GM21515 (cell line): ENCODE results near the gene WDFY2.
A peak's percentile ranks its signal among the peaks of the same experiment; 100 is the strongest.
"Not testable (repeated sequence)": the region's sequence is repeated elsewhere in the genome, so short reads cannot be mapped to it uniquely, and the experiment has no call there.

Experiments
- ATAC-seq: cut with Tn5 transposase; IDR thresholded peaks from one replicate; pipeline ENCODE4 v1.9.1; 2021; ENCODE audit not compliant: unreplicated experiment

The WDFY2 gene

DNA sequence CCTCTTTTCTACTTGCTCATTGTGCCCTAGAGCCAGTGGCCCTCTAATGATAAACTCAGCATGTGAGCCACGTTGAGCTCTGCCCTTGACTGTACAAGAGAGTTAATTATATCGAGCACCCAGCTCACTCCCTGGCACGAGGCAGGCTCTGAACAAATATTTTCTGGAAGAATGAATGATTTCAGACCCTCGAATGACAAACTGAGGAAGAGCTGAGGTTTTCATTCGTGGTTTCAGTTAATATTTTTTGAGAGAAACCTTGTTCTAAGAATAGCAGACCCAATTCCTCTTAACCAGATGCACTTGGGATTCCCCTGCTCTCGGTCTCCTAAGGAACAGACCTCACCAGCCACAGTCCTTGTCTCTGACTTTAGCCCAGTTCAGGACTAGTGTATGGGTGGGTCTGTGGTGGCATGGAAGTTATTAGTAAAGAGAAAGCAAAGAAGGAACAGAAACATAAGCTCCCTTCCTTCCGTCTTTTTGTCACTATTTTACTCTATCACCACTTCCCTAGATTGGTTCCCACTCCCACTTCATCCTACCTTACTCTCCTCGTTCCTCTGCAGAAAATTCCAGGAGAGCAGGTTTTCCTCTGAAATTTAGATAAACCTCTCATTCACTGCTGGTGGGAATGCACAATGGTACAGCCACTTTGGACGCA, 22.1 kb upstream of the WDFY2 start:
- ATAC-seq = peak; percentile 80

DNA sequence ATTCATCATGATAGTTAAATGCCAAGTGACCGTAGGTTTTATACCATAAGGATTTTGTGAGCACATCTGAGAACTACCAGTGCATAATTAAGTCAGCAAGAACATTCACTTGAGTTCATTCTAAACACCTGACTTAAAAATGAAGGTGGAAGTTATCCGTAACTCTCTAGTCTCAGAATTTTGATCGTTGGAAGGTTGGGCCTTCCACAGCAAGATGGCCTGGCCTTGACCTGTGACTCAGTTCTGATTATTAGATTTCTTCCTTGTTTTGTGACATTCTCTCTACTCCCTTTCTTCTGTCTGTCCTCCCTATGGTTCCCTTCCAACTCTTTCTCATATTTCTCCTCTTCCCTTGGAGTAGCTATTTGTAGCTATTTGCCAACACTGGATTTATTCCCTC, 20.0 kb upstream of the WDFY2 start:
- no peak for ATAC-seq

DNA sequence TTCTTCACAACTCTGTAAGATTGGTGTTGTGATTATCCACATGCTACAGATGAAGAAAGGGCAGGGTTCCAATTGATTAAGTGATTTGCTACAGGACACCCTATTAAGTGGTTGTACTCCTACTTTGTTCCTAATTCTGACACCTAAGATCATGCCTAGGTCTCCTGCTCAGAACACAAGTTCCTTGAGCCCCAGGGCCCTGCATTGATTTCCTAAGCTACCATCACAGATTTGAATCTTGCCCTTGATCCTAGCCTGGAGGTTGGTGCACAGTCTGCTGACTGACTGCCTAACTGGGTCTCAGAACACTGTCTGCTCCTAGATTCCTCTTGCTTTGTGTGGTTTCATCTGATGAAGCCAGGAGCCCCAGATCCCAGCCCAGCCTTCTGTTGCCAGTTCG, 19.6 kb upstream of the WDFY2 start:
- no peak for ATAC-seq

DNA sequence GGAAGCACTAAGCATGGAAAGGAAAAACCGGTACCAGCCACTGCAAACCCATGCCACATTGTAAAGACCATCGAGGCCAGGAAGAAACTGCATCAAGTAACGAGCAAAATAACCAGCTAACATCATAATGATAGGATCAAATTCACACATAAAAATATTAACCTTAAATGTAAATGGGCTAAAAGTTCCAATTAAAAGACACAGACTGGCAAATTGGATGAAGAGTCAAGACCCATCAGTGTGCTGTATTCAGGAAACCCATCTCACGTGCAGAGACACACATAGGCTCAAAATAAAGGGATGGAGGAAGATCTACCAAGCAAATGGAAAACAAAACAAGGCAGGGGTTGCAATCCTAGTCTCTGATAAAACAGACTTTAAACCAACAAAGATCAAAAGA, 15.3 kb upstream of the WDFY2 start:
- not testable (repeated sequence) for ATAC-seq

DNA sequence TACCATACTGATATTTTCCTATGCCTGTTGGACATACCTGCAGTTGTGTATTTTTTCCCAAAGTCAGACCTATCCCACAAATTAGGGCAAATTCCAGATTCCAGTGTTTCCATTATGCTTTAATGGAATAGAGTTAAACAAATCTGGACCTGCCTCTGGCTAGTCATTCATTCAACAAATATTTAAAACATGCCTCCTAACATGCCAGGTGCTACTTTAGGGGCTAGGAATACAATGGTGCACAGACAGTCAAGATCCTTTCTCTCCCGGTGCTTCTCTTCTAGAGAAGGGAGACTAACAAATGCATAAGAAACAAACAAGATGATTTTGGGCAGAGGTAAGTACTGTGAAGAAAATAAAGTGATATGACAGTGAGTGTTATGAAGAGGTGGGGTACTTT, 7.5 kb upstream of the WDFY2 start:
- no peak for ATAC-seq

DNA sequence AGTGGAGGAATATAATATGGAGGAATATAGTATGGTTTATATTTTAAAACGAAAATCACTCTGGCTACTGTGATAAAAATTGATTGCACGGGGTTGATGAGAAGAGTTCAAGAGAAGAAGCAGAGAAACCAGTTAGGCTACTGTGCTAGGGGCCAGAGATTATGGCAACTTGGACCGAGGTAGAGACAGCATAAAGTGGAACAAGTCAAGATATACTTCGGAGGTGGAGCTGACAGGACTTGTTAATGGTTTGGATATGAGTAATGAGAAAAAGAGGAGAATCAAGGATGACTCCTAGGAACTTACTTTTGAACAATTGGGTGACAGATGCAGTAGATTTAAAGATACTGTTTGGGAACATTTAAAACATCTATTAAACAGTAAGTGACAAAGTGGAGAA, 6.6 kb upstream of the WDFY2 start:
- ATAC-seq = no peak

DNA sequence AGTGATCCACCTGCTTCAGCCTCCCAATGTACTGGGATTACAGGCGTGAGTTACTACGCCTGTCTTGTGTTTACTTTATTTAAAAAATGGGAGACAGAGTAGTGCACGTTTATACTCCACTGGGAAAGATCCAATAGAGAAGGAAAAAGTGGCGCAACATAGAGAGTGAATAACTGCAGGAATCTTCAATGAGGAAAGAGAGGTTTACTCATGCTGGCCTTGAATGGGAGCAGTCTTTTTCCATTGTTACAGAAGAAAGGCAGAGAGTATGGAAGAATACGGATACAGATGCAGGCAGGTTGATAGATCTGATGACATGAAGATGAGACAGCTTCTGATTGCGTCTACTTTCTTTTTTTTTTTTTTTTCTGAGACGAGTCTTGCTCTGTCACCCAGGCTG, 4.6 kb upstream of the WDFY2 start:
- no peak for ATAC-seq

DNA sequence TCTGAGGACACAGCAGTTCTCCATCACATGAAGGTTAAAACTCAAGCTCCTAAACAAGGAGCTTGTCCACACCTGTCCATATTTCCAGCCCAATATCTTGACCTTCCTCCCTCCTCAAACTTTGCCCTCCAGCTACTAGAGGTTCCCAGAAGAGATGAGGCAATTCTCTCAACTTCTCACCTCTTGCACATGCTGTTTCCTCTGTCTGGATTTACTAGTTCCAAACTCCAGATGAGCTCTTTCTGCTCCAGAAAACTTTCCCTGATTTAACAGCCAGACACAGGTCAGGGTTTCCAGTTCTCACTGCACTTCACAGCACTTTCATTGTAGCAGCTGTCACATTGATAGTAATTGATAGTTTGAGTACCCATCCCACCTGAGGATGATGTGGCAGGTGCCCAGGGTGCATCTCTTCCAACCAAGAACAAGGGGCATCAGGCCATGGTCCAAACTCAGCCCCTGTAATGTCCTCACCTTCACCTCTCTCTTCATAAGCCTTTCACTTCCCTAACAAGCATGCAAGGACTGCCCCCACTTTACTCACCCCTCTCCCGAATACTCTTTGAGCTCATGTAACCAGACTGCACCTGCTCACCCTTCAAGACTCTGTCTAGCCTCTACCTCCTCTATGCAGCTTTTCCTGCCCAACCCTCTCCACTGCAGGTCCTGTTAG, 3.0 kb upstream of the WDFY2 start:
- no peak for ATAC-seq

DNA sequence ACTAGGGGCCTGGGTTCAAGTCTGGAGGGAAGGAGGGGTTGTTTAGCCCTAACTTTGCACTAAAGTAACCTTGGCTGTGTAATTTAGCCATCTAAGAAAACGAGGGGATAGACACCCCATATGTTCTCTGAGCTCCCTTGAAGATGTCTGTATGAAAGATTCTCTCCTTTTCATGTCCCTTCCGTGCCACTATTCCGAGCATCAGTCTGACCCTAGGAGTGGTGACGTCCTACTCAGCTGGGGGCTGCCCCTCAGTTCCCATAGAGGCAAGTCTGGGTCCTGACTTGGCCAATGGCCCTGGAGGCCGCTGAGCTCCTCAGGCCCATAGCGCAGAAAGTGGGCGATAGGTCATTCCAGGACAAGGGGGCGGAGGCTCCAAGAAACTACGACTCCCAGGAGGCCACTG, 790 bp upstream of the WDFY2 start:
- ATAC-seq = no peak

DNA sequence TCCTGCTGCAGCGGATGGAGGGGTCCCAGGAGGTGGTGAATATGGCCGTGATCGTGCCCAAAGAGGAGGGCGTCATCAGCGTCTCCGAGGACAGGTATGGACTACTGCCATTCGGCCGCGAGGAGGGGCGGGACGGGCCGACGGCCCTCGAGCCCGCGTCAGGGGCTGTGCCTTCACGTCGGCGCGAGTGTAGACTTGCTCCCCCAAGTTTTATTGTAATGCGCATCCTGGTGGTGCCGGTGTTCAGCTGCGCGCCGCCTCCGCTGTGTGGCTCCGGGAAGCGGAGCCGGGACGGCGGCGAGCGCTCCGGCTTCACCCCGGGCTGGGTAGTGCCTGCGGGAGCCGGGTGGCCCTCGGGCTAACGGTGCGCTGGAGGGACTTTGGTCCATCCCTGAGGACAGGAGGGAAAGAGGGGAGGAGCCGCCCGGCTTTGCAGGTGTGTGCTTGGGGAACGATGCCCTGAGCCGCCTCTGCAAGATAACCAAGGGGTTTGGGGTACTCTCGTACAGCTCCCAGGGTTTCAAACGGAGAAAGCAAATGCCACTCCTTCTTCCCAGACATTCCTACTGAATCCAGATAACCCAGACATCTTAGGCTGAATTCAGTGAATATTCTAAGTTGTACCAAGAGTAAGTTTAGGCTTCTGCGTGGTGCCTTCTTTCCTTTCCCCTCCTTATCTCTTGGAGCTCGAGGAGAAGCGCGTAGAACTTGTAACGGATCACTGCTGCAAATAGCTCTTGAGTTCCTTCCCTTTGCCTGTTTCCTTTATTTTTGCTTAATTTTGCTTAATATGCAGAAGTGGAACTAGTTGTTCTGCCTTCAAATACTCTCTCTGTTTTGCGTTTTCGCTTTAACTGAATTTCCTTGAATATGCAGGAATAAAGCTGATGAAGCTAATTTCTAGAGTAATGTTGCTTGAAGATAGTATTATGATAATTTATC, 740 bp downstream of the WDFY2 start:
- peak; percentile 30 for ATAC-seq

DNA sequence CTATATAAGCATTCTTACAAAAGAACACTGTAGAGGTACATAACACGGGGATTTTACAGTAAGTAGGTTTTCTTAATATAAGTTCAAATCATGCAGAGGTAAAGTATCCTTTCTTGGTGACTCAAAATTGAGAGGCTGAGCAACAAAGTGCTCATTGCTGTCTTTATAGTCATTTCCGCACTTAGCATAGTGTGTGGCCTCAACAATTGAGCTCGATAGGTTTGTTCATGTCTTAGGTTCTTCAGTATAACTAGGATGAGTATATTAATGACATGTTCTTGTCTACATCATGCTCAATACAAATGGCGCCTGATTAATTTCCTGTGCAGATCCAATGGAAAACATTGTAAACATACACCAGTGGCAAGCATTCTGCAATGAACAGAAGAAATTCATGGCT, 1.4 kb downstream of the WDFY2 start:
- ATAC-seq = no peak

DNA sequence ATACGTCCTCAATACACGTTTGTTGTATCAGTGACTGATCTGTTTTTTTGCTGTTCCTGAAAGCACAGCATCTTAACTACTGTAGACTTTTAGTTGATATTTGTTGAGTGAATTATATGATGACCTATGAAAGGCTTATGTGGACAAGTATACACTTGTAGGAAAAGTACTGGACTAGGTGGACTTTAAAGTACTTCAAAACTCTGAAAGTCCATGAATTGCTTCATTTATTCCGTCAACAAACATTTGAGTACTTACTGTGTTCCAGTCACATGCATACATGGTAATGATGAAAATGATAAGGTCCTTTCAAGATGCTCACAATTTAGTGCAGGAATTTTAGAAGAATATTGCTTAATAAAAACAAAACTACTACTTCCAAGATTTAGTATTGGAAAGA, 3.1 kb downstream of the WDFY2 start:
- no peak for ATAC-seq

DNA sequence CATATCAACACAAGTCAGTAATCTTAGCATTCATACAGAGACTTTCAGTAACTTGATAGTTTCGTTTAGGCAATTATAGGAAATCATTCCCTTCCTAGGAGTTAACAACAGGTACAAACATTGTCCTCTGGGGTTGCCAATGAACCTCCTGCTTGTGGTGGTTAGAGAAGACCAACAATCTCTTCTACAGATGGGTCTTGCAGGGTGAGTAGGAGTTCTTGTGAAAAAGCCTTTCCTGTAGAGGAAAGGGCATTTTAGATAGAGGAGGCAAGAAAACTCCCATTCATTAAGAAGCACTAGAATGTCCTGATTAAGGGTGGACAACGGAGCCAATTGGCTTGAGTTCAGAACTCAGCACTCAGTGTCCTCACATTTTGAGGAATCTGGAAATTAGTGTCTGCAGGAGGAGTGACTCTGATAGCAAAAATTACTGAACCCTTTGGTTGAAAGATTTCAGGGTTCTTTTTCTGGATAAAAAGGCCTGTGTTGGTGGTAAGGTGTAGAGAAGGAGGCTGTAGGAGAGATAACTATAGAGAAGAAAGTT, 4.2 kb downstream of the WDFY2 start:
- ATAC-seq = no peak

DNA sequence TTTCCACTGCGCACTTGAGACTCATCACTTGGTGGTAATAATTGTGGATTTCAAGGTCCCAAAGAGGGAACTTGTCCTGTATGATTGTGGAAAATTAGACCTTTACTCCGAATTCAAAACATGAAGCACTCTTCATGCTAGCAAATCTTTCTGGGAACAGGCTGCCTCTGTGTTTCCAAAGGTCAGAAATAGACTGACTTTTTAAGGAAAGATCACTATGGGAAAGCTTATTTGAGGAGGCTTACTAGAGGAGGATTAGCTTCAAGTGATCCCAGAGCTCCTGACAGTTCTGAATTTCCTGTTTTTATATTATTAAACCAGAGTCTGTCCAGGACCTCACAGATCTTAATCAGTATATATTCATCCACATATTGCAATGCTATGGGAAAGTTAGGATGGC, 5.5 kb downstream of the WDFY2 start:
- no peak for ATAC-seq

DNA sequence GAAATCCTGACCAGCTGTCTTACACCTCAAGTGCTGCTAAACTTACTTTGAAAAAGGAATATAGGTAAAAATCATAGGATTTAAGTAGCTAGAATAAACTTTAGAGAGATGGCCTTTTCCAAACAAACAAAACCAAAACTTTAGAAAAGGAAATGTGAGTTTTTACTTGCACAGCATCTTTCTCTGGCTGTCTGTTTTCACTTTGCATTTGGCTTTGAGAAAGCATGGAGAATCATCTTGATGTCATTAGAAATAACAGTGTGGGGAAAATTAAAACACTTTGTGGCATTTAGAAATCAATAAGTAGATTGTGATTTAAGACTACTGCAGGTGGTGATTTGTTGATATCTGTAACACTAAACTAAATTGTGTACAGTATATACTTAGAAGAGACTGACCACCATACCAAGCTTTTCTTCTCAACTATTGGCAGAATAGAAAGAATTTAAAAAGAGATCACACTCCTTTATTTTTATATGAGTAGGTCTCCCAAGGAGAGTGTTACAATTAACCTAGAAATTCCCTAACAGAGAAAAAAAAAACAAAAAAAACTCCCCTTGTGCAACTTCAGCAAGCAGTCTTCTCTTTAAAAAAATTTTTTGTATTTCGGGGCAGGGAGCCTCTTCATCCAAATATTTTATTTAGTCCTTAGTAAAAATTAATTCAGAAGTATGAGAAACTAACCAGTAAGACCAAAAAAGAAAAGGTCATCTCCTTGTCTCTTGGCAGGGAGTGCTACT, 6.1 kb downstream of the WDFY2 start:
- no peak for ATAC-seq

DNA sequence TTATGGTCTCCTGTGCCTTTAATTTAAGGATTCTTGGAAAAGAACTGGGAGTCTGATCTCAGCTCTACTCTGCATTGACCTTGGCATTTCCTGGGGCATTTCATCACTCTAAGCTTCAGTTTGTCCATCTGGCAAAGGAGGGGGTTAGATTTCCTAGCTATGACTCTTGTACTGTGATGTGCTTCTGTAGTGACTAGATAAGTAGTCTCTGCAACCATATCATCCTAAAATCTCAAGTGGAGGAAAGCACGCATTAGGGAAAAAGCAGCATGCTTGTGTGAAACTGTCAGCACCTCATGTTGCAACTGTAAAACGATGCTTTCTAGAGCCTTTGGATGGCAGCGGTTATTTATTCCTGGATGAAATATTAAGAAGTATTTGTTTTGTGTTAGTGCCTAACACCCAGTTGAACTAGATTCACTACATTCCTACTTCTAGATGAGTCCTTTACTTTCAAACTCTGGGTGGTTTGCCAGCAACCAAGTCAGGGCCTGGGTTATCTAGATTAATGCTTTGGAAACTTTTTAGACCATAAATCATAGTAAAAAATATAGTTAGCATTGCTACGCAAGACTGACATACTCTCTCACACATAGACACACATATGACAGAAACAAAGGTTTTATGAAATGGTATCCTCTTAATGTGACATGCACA, 6.8 kb downstream of the WDFY2 start:
- no peak for ATAC-seq

DNA sequence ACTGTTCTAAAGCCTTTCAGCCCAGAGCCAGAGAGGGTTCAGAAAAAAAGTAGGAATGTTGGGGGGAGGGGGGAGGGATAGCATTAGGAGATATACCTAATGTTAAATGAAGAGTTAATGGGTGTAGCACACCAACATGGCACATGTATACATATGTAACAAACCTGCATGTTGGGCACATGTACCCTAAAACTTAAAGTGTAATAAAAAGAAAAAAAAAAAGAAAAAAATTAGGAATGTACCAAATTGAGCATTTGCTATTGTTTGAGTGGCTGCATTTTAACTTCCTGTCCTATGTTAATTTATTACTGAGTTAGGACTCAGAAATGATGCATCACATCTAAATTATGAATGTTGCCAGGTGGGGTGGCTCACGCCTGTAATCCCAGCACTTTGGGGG, 7.7 kb downstream of the WDFY2 start:
- not testable (repeated sequence) for ATAC-seq

DNA sequence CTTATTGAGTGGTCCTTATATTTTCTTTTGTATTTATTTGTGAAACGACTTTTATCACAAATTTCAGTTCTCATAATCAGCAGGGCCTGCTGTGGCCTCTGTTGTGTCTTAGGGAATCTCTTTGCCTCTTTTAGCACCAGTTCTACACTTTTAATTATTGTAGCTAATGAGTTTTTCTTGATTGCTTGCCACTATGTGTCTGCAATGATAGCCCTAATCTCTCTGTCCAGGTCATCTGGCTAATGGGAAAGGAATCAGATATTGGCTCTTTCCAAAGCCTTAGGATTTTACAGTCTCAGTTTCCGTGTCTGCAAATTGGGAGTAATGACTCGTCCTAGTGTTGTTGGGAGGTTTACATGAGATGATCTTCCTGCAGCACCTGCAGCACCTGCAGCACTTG, 10.2 kb downstream of the WDFY2 start:
- ATAC-seq = no peak

DNA sequence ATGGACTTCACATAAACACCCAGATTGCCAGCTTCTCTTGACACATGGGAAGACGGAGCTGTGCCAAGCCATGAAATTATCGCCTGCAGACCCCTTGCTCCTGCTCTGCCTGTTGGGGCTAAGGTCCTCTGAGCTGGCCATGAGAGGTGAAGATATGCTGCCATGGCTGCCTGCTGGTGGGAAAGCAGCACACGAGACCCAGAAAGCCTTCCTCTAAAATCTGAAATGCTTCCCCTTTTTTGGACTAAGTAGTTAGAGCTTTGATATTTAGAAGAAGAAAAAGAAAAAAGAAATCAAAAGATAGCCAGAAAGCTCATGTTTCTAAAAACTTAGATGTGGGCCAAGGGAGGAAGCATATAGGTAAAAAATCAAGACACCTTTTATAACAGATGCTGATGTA, 11.2 kb downstream of the WDFY2 start:
- ATAC-seq = no peak

DNA sequence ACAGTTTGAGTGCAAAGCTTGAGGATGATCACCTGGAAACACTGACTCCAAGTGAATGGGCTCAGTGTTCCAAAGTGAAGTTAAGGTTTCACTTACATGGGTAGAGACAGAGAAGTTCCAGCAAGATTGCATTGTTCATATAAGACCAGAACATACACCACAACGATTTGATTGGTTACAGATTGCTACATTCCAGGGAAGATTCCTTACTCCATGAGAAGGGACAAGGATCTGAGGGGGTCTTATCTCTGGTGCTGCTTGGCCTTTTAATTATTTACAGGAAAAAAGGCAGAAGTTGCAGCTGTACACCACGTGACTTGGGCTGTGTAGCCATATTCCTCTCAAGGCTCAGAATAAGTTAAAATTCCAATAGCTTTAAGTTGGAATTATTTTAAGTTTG, 12.3 kb downstream of the WDFY2 start:
- no peak for ATAC-seq
